H9 (cell line): ENCODE data around the gene VWA5A. TPM values are rescaled to one million over a fixed set of nuclear protein-coding genes. Genes with fewer than 3 reads are reported as not detected.
A peak's percentile ranks its signal among the peaks of the same experiment; 100 is the strongest.

Experiments used
- DNase-seq: peaks from one replicate; pipeline ENCODE4 v3.0.0-alpha.2; 2017
- H2AFZ ChIP-seq: one replicate; pipeline ENCODE4 v1.6.1; 2013; ENCODE audit warnings: mild to moderate bottlenecking, low read length, control low read depth, moderate library complexity
- H2AK5ac ChIP-seq: 2 replicates; pipeline ENCODE4 v1.6.1; 2013; ENCODE audit warnings: low read length, control low read depth, mixed read lengths; ENCODE audit not compliant: insufficient read length
- H2BK120ac ChIP-seq: one replicate; pipeline ENCODE4 v1.6.1; 2013; ENCODE audit warnings: low read depth, mild to moderate bottlenecking, low read length, control low read depth, inconsistent platforms; ENCODE audit not compliant: poor library complexity, severe bottlenecking
- H2BK12ac ChIP-seq: 2 replicates; pipeline ENCODE4 v1.6.1; 2013; ENCODE audit warnings: low read length, control low read depth, mixed read lengths, low read depth; ENCODE audit not compliant: insufficient read length
- H2BK15ac ChIP-seq: 2 replicates; pipeline ENCODE4 v1.6.1; 2013; ENCODE audit warnings: low read depth, low read length, control low read depth
- H2BK20ac ChIP-seq: one replicate; pipeline ENCODE4 v1.6.1; 2013; ENCODE audit warnings: low read depth, mild to moderate bottlenecking, low read length, control low read depth, inconsistent platforms; ENCODE audit not compliant: poor library complexity, severe bottlenecking
- H2BK5ac ChIP-seq: 2 replicates; pipeline ENCODE4 v1.6.1; 2013; ENCODE audit warnings: low read length, control low read depth, mixed read lengths; ENCODE audit not compliant: insufficient read length
- H3K14ac ChIP-seq: 2 replicates; pipeline ENCODE4 v1.6.1; 2013; ENCODE audit warnings: low read length, control low read depth; ENCODE audit not compliant: insufficient read depth
- H3K18ac ChIP-seq: 2 replicates; pipeline ENCODE4 v1.6.1; 2013; ENCODE audit warnings: low read depth, mild to moderate bottlenecking, mixed read lengths, low read length, control low read depth; ENCODE audit not compliant: insufficient read length
- H3K23ac ChIP-seq: 2 replicates; pipeline ENCODE4 v1.6.1; 2013; ENCODE audit warnings: low read length, control low read depth, mixed read lengths, low read depth; ENCODE audit not compliant: insufficient read length
- H3K23me2 ChIP-seq: 2 replicates; pipeline ENCODE4 v1.6.1; 2013; ENCODE audit warnings: low read depth, mild to moderate bottlenecking, mixed read lengths, low read length, control low read depth; ENCODE audit not compliant: insufficient read length, poor library complexity, severe bottlenecking
- H3K27ac ChIP-seq: 2 replicates; pipeline ENCODE4 v1.5.1; 2013; ENCODE audit warnings: low read length, control low read depth, mixed read lengths, low read depth; ENCODE audit not compliant: insufficient read length
- H3K27me3 ChIP-seq: 2 replicates; pipeline ENCODE4 v1.6.1; 2013; ENCODE audit warnings: low read length, control low read depth, inconsistent platforms; ENCODE audit not compliant: insufficient read depth
- H3K4ac ChIP-seq: 2 replicates; pipeline ENCODE4 v1.6.1; 2013; ENCODE audit warnings: low read depth, mild to moderate bottlenecking, control low read depth, inconsistent platforms, low read length, moderate library complexity
- H3K4me1 ChIP-seq: 2 replicates; pipeline ENCODE4 v1.6.1; 2013; ENCODE audit warnings: low read length, control low read depth, inconsistent platforms; ENCODE audit not compliant: insufficient read depth
- H3K4me2 ChIP-seq: 2 replicates; pipeline ENCODE4 v1.6.1; 2013; ENCODE audit warnings: low read length, control low read depth, mixed read lengths; ENCODE audit not compliant: insufficient read length, insufficient read depth
- H3K56ac ChIP-seq: 2 replicates; pipeline ENCODE4 v1.6.1; 2013; ENCODE audit warnings: low read depth, mild to moderate bottlenecking, mixed read lengths, low read length, control low read depth; ENCODE audit not compliant: insufficient read length
- H3K79me1 ChIP-seq: 2 replicates; pipeline ENCODE4 v1.6.1; 2013; ENCODE audit warnings: low read depth, mild to moderate bottlenecking, moderate library complexity, low read length, control low read depth, inconsistent platforms; ENCODE audit not compliant: insufficient read depth, poor library complexity, severe bottlenecking
- H3K79me2 ChIP-seq: 2 replicates; pipeline ENCODE4 v1.6.1; 2013; ENCODE audit warnings: low read length, control low read depth, inconsistent platforms; ENCODE audit not compliant: insufficient read depth
- H3K9ac ChIP-seq: 2 replicates; pipeline ENCODE4 v1.6.1; 2013; ENCODE audit warnings: low read length, control low read depth, mixed read lengths; ENCODE audit not compliant: insufficient read length; ENCODE audit errors: extremely low read depth
- H3K9me3 ChIP-seq: one replicate; pipeline ENCODE4 v1.6.1; 2013; ENCODE audit warnings: low read depth, low read length, inconsistent platforms; ENCODE audit not compliant: control insufficient read depth
- H3T11ph ChIP-seq: one replicate; pipeline ENCODE4 v1.6.1; 2013; ENCODE audit warnings: mild to moderate bottlenecking, low read length, control low read depth, inconsistent platforms
- H4K20me1 ChIP-seq: one replicate; pipeline ENCODE4 v1.6.1; 2013; ENCODE audit not compliant: control insufficient read depth, insufficient read length, insufficient read depth
- H4K5ac ChIP-seq: 2 replicates; pipeline ENCODE4 v1.6.1; 2013; ENCODE audit warnings: low read depth, mild to moderate bottlenecking, mixed read lengths, low read length, control low read depth; ENCODE audit not compliant: insufficient read length
- H4K8ac ChIP-seq: replicated peaks from 2 replicates; pipeline ENCODE4 v1.6.1; 2013; ENCODE audit warnings: low read length, control low read depth, mixed read lengths, low read depth; ENCODE audit not compliant: insufficient read length
- H4K91ac ChIP-seq: 2 replicates; pipeline ENCODE4 v1.6.1; 2013; ENCODE audit warnings: low read depth, mild to moderate bottlenecking, moderate library complexity, mixed read lengths, low read length, control low read depth; ENCODE audit not compliant: insufficient read length
- H3K27ac Mint-ChIP-seq, 3 experiments: 2 replicates in 2 of 3; 3 replicates in 1 of 3; pipeline ENCODE4 v1.8.0; 2020 to 2021; ENCODE audit warnings: mixed read lengths in 3 of 3, mild to moderate bottlenecking in 1 of 3, moderate library complexity in 1 of 3
- H3K27me3 Mint-ChIP-seq: 2 replicates; pipeline ENCODE4 v1.8.0; 2021; ENCODE audit warnings: low read depth, mild to moderate bottlenecking, moderate library complexity, mixed read lengths
- H3K36me3 Mint-ChIP-seq, 3 experiments: 2 replicates in 2 of 3; 3 replicates in 1 of 3; pipeline ENCODE4 v1.8.0; 2020 to 2021; ENCODE audit warnings: low read depth in 3 of 3, mixed read lengths in 3 of 3; ENCODE audit not compliant: insufficient read depth in 1 of 3
- H3K4me1 Mint-ChIP-seq, 2 experiments: 2 replicates each; pipeline ENCODE4 v1.8.0; 2020; ENCODE audit warnings: mixed read lengths in 2 of 2
- H3K4me3 Mint-ChIP-seq, 2 experiments: 2 replicates in 1 of 2; 3 replicates in 1 of 2; pipeline ENCODE4 v1.8.0; 2020 to 2021; ENCODE audit warnings: mild to moderate bottlenecking in 2 of 2, mixed read lengths in 2 of 2, moderate library complexity in 1 of 2
- H3K9me3 Mint-ChIP-seq, 2 experiments: 2 replicates in 1 of 2; 3 replicates in 1 of 2; pipeline ENCODE4 v1.8.0; 2020; ENCODE audit warnings: mild to moderate bottlenecking in 2 of 2, mixed read lengths in 2 of 2, moderate library complexity in 1 of 2
- WGBS: extraction: QIAGEN DNeasy Blood & Tissue Kit; methylation state at CpG from one replicate; pipeline ENCODE4 v1.1.7; 2013; ENCODE audit warnings: missing lambda C conversion rate, low lambda C conversion rate, mixed read lengths; ENCODE audit not compliant: insufficient read length; ENCODE audit errors: extremely low coverage; 5-methylcytosine and 5-hydroxymethylcytosine counted together
- total RNA-seq: library from RNA; stranded (reverse); gene quantifications from 2 replicates; pipeline ENCODE4 v1.2.1, GENCODE V29; 2021
- TF ChIP-seq, protein P1 (sequence below): fragments of 200-600 bp; sonication (generic); conservative IDR thresholded peaks from 3 replicates; pipeline ENCODE4 v1.8.0; 2021; ENCODE audit warnings: antibody characterized with exemption, mild to moderate bottlenecking

VWA5A gene
- total RNA-seq, 1 experiment from 2014 or later: 15.6 TPM

DNA sequence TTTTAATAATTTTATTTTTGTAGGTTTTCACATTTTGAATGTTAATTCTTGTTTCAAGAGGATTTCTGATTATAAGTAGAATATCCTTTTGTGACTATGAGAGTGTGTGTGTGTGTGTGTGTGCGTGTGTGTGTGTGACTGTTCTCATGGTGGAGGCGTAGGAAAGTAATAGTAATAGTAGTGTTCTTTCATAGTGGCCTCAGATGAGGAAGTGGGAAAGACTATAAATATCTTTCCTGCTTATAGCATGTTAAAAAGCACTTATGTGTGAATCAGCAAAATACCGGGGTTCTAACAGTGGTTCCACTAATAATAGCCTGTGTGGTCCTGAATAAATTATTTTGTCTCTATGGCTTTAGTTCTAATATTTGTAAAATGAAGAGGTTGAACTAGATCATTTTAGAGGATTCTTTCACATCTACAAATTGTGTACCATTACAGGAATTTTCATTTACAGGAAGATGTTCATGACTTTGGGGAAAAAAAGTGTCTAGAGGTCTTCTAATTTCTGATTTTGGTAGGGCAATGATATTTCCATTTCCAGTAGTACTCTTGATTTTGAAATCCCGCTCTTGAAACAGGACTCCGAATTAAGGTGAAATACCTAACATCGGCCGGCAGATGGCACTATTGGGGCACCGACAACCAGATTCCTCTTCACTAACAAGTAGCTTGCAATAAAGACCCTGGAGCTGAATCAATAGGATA, 44.2 kb upstream of the VWA5A start:
- no peaks in the 10 kb centered on the region for H3K4me1 ChIP-seq
- TF ChIP-seq, protein P1, sequence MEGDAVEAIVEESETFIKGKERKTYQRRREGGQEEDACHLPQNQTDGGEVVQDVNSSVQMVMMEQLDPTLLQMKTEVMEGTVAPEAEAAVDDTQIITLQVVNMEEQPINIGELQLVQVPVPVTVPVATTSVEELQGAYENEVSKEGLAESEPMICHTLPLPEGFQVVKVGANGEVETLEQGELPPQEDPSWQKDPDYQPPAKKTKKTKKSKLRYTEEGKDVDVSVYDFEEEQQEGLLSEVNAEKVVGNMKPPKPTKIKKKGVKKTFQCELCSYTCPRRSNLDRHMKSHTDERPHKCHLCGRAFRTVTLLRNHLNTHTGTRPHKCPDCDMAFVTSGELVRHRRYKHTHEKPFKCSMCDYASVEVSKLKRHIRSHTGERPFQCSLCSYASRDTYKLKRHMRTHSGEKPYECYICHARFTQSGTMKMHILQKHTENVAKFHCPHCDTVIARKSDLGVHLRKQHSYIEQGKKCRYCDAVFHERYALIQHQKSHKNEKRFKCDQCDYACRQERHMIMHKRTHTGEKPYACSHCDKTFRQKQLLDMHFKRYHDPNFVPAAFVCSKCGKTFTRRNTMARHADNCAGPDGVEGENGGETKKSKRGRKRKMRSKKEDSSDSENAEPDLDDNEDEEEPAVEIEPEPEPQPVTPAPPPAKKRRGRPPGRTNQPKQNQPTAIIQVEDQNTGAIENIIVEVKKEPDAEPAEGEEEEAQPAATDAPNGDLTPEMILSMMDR: peak; percentile 87
- no peak overlapping the region for H2BK5ac ChIP-seq
- no peak overlapping the region for H3K4ac ChIP-seq
- H3K4me1 Mint-ChIP-seq: peaks cover 15 to 17% of the 10 kb centered on the region in 2 experiments
- H3K27ac ChIP-seq: no peak overlapping the region
- no peak overlapping the region for H3K4me3 Mint-ChIP-seq
- H3K9me3 ChIP-seq: no peaks in the 10 kb centered on the region
- no peak overlapping the region for H2BK120ac ChIP-seq
- H3K79me1 ChIP-seq: no peaks in the 10 kb centered on the region
- no peaks in the 10 kb centered on the region for H3K36me3 Mint-ChIP-seq
- H3K79me2 ChIP-seq: no peaks in the 10 kb centered on the region
- H4K5ac ChIP-seq: no peak overlapping the region
- H3K56ac ChIP-seq: no peak overlapping the region
- no peak overlapping the region for H2AK5ac ChIP-seq
- no peak overlapping the region for H2AFZ ChIP-seq
- no peaks in the 10 kb centered on the region for H4K20me1 ChIP-seq
- no peak overlapping the region for H3K4me2 ChIP-seq
- peak; percentile 76 for DNase-seq
- H3K23ac ChIP-seq: no peak overlapping the region
- no peak overlapping the region for H3K14ac ChIP-seq
- no peaks in the 10 kb centered on the region for H3K23me2 ChIP-seq
- H4K91ac ChIP-seq: no peak overlapping the region
- H3K27ac Mint-ChIP-seq: no peak overlapping the region
- H3T11ph ChIP-seq: no peak overlapping the region
- no peak overlapping the region for H3K9ac ChIP-seq
- WGBS: no CpG with 5 or more reads among the region's 8 CpGs
- H3K27me3 ChIP-seq: no peaks in the 10 kb centered on the region
- no peak overlapping the region for H4K8ac ChIP-seq
- no peak overlapping the region for H2BK20ac ChIP-seq
- H3K9me3 Mint-ChIP-seq: no peaks in the 10 kb centered on the region
- H3K27me3 Mint-ChIP-seq: peaks cover 2% of the 10 kb centered on the region; the same call in 1 of the 2 replicates
- H3K18ac ChIP-seq: no peak overlapping the region
- no peak overlapping the region for H2BK12ac ChIP-seq
- no peak overlapping the region for H2BK15ac ChIP-seq
